Right kidney (tissue), 1 donor: ENCODE measurements around the gene PPIP5K2.
"Not testable (repeated sequence)": the region's sequence is repeated elsewhere in the genome, so short reads cannot be mapped to it uniquely, and the experiment has no call there.

Experiments used
- DNase-seq: peaks from one replicate; pipeline ENCODE4 v3.0.0-alpha.2; 2016

The PPIP5K2 gene

GRCh38 chr5:103120607-103121200 is 603 bp downstream of the PPIP5K2 start:
- DNase-seq: no peak

DNA sequence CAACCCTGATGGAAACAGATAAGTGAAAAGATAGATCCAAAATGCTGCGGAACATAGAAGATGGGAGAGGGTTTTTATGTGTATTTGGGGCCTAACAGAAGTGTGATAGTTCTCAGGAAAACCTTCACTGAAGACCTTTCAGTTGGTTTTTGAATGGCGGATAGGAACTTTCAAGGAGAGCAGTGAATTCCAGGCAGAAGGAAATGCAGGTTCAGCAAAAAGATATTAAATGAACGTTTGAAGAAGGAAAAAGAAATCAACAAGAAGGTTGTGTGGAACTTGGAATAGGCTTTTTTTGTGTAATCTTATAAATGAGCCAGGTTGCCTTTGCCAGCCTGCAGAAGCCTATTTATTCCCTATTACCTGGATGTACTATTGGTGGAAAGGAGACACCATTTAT is 2.1 kb downstream of the PPIP5K2 start:
- DNase-seq: no peak

DNA sequence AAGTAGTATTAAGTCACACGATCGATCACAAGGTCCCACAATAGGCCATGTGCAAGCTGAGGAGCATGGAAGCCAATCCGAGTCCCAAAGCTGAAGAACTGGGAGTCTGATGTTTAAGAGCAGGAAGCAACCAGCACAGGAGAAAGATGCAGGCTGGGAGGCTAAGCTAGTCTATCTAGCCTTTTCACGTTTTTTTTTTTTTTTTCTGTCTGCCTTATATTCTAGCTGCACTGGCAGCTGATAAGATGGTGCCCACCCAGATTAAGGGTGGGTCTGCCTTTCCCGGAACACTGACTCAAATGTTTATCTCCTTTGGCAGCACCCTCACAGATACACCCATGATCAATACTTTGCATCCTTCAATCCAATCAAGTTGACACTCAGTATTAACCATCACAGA is 6.5 kb downstream of the PPIP5K2 start:
- DNase-seq: no peak

DNA sequence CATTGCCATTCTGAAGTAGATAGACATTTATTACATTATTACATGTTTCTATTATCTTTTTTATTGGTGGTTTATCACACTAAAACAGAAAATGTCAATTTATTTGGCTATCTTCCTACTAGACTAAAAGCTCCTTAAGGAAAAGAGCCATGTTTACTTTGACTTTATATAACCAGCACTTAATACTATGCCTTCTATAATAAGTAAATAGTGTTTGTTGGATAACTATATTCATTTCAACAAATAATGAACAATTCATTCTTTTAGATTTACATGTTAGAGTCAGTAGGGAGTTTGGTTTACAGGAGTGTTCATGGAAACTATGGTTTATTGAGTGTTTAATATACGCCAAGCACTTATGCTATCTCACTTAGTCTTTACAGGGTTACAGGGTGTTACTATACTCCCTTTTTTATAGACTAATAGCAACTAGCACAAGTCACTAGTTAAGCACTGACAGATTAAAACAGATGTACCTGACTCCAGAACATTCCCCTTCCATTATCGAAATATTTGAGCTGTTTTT is 7.3 kb downstream of the PPIP5K2 start:
- no peak for DNase-seq

DNA sequence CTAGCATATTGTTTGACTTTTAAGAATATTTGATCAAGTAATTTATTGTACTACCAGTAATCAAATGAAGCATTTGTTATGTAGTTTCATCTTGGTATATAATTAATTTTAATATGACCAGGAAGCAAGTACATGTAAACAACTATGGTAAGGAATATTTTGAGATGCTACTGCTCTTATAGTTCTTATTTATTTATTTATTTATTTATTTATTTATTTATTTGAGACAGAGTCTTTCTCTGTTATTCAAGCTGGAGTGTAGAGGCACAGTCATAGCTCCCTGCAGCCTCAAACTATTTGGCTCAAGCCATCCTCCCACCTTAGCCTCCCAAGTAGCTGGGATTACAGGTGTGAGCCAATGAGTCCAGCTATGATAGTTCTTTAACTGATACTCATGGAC is 8.1 kb downstream of the PPIP5K2 start:
- DNase-seq: no peak

DNA sequence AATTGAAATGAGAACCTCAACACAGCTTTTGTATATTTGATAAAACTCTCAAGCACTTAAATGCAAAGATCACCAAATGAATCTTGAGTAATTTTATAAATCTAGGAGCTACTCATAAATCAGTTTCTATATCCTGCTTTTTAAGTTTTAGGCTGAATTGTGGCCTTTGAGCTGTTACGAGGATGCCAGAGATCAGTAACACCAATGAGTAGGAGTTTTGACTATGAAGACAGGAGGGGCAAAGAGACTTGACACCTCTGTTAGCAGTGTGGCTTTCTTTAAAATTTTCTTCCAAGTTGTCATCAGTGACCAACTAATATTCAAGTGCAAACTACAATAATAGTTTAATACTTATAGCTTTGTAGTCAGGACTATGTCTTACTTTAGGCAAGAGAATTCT is 12.6 kb downstream of the PPIP5K2 start:
- DNase-seq: no peak

GRCh38 chr5:103133231-103133630 is 13.1 kb downstream of the PPIP5K2 start:
- no peak for DNase-seq

DNA sequence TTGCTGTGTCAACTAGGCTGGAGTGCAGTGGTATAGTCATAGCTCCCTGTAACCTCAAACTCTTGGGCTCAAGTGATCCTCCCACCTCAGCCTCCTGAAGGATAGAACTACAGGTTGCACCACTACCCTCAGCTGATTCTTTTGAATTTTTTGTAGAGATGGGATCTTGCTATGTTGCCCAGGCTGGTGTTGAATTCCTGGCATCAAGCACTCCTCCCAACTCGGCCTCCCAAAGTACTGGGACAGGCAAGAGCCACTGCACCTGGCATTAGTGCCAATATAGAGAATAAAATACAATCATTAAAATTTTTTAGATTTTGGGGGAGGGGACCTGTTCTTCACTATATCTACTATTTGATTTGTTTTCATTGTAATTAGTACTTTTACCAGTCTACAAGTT is 15.4 kb downstream of the PPIP5K2 start:
- no peak for DNase-seq

DNA sequence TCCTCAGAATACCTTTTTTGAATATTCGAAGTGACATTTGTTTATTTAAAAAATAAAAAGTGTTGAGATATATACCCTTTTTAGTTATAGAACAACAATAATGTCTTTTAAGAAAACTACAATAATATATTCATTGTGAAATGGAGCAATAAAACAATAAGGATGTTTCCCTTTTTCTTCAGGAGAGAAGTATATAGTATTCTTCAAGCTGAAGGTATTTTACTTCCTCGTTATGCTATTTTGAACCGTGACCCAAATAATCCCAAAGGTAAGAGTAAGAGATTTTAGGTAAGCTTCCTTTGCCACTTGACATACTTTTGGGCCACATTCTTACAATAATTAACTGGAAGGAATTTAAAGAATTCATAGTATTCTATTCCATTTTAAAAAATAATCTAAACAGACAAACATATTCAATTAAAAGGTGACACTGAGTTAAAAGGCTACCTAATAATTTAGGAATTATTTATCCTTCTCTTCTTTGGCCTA is 18.1 kb downstream of the PPIP5K2 start:
- no peak for DNase-seq

GRCh38 chr5:103139264-103139865 is 19.3 kb downstream of the PPIP5K2 start:
- no peak for DNase-seq

- not testable (repeated sequence) for DNase-seq
Observed at GRCh38 chr5:103142132-103142531, 22.0 kb downstream of the PPIP5K2 start.

- no peak for DNase-seq
Observed at GRCh38 chr5:103145196-103145595, 25.1 kb downstream of the PPIP5K2 start.

GRCh38 chr5:103148213-103148612 is 28.1 kb downstream of the PPIP5K2 start:
- no peak for DNase-seq

- DNase-seq: no peak
Observed at GRCh38 chr5:103151156-103151555, 31.1 kb downstream of the PPIP5K2 start.

DNA sequence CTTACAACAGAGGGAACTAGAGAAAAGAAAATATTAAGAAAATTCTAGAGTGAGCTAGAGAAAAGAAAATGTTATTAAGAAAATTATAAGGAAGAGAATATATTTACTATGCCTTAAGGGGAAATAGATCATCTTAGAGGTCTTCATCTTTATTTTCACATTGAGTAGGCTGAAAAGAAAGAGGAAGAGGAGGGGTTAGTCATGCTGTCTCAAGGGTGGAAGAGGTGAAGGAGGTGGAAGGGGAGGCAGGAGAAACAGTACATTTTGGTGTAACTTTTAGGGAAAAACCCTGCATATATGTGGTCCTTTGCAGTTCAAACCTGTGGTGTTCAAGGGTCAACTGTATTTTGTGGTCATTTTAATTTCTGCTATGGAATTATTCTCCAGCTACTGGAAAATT is 46.6 kb downstream of the PPIP5K2 start:
- no peak for DNase-seq

- DNase-seq: no peak
Observed at GRCh38 chr5:103174147-103174546, 54.0 kb downstream of the PPIP5K2 start.

GRCh38 chr5:103177543-103177942 is 57.4 kb downstream of the PPIP5K2 start:
- DNase-seq: no peak

DNA sequence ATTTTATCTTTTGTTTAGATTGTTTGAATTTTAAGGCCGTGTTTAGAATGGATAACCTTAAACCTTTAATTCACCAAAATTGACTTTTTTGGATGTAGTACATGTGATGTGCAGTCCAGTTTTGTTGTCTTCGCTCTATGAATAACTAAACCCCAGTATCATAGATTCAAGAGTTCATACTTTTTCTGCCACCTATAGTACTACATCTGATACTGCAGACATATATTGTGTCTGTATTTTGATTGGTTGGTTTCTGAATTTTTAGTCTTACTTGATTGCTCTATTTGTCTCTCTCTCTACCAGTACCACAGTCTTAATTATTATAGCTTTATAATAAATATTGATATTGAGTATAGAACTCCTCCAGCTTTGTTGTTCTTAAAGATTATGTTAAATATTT is 58.1 kb downstream of the PPIP5K2 start:
- no peak for DNase-seq

DNA sequence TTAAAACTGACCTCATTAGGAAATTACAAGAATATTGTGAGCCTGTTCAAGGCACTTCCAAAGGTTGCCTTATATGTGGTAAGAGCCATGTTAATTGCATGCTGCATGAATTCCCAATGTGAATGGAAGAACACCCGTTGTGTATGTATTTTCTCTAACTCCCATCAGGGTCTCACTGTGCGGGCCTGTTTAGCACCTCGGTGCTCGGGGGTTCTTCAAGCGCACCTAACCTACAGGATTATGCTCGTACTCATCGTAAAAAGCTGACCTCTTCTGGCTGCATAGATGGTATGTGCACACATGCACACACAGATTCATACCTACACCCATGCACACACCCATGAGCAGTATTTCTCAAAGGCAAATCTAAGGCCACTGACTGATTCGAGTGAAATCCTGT is 66.1 kb downstream of the PPIP5K2 start:
- DNase-seq: no peak

DNA sequence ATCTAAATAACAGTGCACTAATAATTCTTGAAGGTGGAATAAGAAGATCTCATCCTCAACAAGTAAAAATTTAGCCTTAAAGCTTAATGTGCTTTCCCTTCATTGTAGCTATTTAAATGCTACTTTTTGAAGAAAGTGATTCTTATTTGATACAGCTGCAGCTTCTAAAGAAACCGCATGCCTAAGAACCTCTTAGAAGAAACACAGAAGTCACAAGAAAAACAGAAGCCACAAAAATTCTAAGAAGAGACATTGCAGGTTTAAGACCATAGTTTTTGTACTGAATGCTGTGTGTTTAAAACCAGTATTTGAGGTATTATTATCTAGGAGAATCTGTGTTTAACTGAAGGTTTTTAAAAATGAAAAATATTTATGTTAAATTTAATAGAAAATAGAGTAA is 68.3 kb downstream of the PPIP5K2 start:
- DNase-seq: no peak

GRCh38 chr5:103203226-103203625 is 83.1 kb downstream of the PPIP5K2 start:
- no peak for DNase-seq

DNA sequence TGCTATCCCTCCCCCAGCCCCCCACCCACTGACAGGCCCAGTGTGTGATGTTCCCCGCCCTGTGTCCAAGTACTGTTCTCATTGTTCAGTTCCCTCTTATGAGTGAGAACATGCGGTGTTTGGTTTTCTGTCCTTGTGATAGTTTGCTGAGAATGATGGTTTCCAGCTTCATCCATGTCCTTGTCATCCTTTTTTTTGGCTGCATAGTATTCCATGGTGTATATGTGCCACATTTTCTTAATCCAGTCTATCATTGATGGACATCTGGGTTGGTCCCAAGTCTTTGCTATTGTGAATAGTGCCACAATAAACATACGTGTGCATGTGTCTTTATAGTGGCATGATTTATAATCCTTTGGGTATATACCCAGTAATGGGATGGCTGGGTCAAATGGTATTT is 84.9 kb downstream of the PPIP5K2 start:
- not testable (repeated sequence) for DNase-seq

- no peak for DNase-seq
Observed at GRCh38 chr5:103205991-103206700, 86.0 kb downstream of the PPIP5K2 start.

GRCh38 chr5:103207011-103207410 is 86.9 kb downstream of the PPIP5K2 start:
- peak; percentile 19 for DNase-seq
